ENCODE measurements around the gene CA10.

DNA sequence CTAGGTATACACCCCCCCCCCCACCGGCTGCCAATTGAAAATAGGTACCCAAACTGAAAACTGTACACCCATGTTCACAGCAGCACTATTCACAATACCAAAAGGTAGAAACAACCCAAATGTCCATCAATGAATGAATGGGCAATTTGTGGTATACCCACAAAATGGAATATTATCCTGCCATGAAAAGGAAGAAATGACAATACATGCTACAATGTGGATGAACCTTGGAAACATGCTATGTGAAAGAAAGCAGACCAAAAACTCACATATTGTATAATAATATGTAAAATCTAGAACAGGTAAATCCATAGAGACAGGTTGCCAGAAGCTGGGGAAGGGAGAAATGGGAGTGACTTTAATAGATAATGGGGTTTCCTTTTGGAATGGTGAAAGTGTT, 480.6 kb downstream of the CA10 start:
- TF ChIP-seq, protein P1, sequence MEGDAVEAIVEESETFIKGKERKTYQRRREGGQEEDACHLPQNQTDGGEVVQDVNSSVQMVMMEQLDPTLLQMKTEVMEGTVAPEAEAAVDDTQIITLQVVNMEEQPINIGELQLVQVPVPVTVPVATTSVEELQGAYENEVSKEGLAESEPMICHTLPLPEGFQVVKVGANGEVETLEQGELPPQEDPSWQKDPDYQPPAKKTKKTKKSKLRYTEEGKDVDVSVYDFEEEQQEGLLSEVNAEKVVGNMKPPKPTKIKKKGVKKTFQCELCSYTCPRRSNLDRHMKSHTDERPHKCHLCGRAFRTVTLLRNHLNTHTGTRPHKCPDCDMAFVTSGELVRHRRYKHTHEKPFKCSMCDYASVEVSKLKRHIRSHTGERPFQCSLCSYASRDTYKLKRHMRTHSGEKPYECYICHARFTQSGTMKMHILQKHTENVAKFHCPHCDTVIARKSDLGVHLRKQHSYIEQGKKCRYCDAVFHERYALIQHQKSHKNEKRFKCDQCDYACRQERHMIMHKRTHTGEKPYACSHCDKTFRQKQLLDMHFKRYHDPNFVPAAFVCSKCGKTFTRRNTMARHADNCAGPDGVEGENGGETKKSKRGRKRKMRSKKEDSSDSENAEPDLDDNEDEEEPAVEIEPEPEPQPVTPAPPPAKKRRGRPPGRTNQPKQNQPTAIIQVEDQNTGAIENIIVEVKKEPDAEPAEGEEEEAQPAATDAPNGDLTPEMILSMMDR (conservative IDR thresholded peaks at IDR 0.05 in 1 of 2, IDR thresholded peaks at IDR 0.05 in 1 of 2; ENCODE audit: low read depth in 1 of 2, low read length in 2 of 2) = no peak
- no peak for TF ChIP-seq EZH2 (IDR thresholded peaks at IDR 0.05; ENCODE audit: low read length, missing control alignments)
